ENCODE data around the gene CWC27.

CWC27 gene

DNA sequence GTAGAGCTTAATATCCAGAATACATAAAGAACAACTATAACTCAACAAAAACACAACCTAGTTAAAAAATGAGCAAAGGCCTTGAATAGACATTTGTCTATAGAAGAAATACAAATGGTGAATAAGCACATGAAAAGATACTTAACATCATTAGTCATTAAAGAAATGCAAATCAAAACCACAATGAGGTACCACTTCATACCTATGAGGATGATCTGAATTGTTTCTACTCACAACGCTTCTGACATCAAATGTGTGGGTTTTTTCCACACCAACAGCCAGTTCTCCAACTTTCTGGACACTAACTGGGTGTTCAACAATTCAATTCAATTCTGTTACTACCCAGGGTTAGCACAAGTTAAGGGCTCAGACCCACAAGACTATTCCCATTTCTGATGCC is 22.3 kb upstream of the CWC27 start:
- TF ChIP-seq, protein P1, sequence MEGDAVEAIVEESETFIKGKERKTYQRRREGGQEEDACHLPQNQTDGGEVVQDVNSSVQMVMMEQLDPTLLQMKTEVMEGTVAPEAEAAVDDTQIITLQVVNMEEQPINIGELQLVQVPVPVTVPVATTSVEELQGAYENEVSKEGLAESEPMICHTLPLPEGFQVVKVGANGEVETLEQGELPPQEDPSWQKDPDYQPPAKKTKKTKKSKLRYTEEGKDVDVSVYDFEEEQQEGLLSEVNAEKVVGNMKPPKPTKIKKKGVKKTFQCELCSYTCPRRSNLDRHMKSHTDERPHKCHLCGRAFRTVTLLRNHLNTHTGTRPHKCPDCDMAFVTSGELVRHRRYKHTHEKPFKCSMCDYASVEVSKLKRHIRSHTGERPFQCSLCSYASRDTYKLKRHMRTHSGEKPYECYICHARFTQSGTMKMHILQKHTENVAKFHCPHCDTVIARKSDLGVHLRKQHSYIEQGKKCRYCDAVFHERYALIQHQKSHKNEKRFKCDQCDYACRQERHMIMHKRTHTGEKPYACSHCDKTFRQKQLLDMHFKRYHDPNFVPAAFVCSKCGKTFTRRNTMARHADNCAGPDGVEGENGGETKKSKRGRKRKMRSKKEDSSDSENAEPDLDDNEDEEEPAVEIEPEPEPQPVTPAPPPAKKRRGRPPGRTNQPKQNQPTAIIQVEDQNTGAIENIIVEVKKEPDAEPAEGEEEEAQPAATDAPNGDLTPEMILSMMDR (IDR thresholded peaks at IDR 0.05; ENCODE audit: extremely low read depth, missing control alignments), result no peak
- no peak for DNase-seq (ENCODE audit: low spot score)

DNA sequence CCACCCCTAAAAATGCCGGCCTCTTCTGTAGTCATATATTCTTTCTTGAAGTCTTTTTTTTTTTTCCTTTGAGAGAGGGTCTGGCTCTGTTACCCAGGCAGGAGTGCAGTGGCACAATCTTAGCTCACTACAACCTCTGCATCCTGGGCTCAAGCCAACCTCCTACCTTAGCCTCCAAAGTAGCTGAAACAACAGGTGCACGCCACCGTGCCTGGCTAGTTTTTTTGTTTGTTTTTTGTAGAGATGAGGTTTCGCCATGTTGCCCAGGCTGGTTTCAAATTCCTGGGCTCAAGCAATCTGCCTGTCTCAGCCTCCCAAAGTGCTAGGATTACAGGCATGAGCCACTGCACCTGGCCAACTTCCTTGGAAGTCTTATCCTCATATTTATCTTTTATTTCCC is 19.3 kb upstream of the CWC27 start:
- DNase-seq (ENCODE audit: low spot score), result no peak
- TF ChIP-seq, protein P1 (IDR thresholded peaks at IDR 0.05; ENCODE audit: extremely low read depth, missing control alignments), result no peak

DNA sequence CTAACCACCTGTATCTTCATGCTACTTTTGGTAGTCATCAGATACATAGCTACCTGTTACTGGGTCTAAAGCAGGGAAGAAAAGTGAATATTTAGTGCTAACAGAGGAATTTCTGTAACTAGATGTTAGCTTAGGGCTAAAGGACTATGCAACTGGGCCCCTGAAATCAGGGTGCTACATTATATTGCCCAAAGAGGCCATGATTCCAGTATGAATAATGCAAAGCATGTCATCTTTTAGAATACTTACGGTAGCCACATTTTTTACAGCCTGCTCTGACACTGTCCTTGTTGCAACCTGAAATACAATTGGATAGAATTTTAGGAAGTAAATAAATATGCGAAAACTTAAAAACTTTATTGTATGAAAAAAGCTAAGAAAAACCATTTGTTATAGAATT is 14.7 kb upstream of the CWC27 start:
- no peak for DNase-seq (ENCODE audit: low spot score)
- TF ChIP-seq, protein P1 (IDR thresholded peaks at IDR 0.05; ENCODE audit: extremely low read depth, missing control alignments), result no peak

DNA sequence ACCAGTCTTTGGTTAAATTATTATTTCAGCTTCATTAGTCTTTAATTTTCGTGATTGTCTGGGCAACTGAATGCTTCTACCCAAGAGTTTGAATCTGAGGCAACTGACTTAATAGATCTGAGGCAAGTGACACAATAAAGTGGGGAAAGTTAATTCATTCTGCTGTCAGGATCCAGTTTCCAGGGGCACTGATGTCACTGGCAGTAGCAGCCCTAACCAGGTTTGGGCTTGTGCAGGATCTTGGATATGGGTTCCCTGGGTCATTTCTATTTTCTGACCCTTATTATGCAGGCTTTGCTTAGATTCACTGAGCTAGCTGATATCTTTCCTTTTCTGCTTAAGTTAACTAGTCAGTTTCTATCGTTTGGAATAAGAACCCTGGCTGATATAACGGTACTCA is 9.8 kb upstream of the CWC27 start:
- no peak for DNase-seq (ENCODE audit: low spot score)
- TF ChIP-seq, protein P1 (IDR thresholded peaks at IDR 0.05; ENCODE audit: extremely low read depth, missing control alignments), result no peak

DNA sequence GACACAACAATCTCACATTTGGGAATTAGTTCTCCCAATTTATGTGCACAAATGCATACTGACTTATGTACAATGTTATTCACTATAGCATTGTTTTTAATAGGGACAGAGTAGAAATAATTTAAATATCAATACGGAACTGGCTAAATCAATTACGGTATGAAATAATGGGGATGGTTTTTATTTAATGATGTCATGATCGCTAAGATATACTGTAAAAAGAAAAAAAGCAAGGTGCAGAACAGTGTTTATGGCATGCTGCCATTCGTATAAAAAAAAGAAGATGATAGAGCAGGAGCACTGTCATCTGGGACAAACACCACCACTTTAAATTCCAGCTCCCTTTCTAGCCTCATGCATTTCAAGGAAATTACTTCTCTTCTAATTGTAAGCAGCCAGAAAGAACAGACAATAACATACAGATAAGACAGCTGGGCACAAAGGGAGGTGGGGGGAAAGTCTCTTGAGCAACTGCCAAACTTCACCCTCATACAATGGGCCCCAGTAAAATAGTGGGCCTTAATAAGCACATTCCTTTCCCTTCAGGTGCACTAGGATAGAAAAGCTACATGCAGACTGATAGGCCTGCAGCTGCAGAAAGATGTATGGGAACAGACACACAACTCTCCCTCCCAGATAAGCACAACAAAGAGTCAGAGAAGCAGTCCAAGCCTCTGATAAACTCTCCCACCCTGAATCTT is 8.6 kb upstream of the CWC27 start:
- TF ChIP-seq, protein P1 (IDR thresholded peaks at IDR 0.05; ENCODE audit: extremely low read depth, missing control alignments), result no peak
- no peak for DNase-seq (ENCODE audit: low spot score)

DNA sequence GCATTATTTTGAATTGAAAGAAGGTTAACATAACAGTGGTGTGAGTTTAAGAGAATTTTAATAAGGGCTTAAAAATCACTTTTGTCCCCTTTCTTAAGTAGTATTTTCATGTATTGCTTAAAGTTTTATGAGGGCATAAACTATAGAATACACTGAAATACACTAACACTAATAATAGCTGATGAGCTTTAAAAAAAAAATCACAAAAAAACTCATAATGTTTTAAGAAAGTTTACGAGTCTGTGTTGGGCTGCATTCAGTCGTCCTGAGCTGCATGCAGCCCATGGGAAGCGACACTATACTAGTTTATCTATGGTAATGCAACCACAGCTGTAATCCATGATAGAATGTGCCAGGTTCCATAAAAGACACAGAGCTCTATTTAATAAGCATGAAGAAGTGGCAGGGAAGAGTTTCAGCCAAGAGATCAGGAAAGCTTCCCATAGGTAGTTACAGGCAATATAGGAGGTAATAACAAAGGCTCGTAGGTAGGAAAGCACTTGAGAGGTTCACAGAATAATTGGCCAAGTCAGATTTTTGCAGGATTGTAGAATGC is 4.7 kb upstream of the CWC27 start:
- DNase-seq (ENCODE audit: low spot score), result no peak
- TF ChIP-seq, protein P1 (IDR thresholded peaks at IDR 0.05; ENCODE audit: extremely low read depth, missing control alignments), result no peak

DNA sequence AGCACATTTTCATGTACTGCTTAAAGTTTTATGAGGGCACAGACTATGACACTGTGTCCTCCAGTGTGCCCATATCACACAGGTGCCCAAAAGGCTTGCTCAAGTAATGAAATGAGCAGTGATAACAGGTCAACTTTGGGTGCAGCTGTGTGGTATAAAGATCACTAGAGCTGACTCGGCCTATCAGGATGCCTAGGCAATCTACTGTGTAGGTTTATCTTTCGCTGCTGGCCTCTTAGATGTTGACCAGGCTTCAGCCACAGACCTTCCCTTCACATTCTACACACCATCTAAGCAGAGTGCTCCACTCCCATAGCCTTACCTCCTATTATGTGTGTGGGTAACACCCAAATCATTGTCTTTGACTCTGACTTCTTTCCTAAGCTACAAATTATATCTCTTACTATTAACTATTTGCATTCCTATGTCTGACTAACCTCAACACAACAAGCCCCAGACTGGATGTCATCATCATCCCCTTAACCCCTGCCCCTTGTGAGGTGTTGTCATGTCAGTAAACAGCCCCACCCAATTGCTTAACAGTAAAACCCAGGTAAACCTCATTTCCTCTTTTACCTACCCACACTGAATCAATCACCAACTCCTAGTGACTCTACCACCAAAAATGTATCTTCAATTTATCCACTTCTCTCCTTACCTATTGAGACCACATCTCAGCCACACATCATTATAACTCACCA is 2.8 kb upstream of the CWC27 start:
- DNase-seq (ENCODE audit: low spot score), result no peak

More for the DNA sequence above, 2.8 kb upstream of the CWC27 start:
- TF ChIP-seq, protein P1 (IDR thresholded peaks at IDR 0.05; ENCODE audit: extremely low read depth, missing control alignments), result no peak

All from GM20000 (cell line).